Activated CD4-positive, alpha-beta memory T cell treated with anti-CD3 and anti-CD28 coated beads for 36 hours (primary cell): Measurements from ENCODE around the gene CDK17. TPM values are rescaled to one million over a fixed set of nuclear protein-coding genes. Genes with fewer than 3 reads are reported as not detected.
A peak's percentile ranks its signal among the peaks of the same experiment; 100 is the strongest.

Experiments used
- CTCF ChIA-PET: fragments of 350-600 bp; sonication (Branson Sonifier 250); formaldehyde crosslinking; loops from one replicate; lab custom pipeline; 2021; ENCODE audit warnings: antibody characterized with exemption, inconsistent platforms; lab: Charles Lee
- POLR2A ChIA-PET: fragments of 350-600 bp; sonication (Branson Sonifier 250); formaldehyde crosslinking; loops from one replicate; lab custom pipeline; 2021; ENCODE audit warnings: antibody characterized with exemption; lab: Charles Lee
- DNase-seq: peaks from one replicate; pipeline ENCODE4 v3.0.0-alpha.2; 2020
- H3K27ac Mint-ChIP-seq: one replicate; pipeline ENCODE4 v1.8.0; 2021; ENCODE audit warnings: mixed read lengths
- H3K27me3 Mint-ChIP-seq: one replicate; pipeline ENCODE4 v1.8.0; 2021; ENCODE audit warnings: mixed read lengths
- H3K36me3 Mint-ChIP-seq: one replicate; pipeline ENCODE4 v1.8.0; 2021; ENCODE audit warnings: mixed read lengths
- H3K4me1 Mint-ChIP-seq: one replicate; pipeline ENCODE4 v1.8.0; 2021; ENCODE audit warnings: low read depth, mixed read lengths
- H3K4me3 Mint-ChIP-seq: one replicate; pipeline ENCODE4 v1.8.0; 2021; ENCODE audit warnings: mild to moderate bottlenecking, mixed read lengths
- H3K9me3 Mint-ChIP-seq: one replicate; pipeline ENCODE4 v1.8.0; 2021; ENCODE audit warnings: mixed read lengths
- intact Hi-C: fragments of 100-400 bp; cut with micrococcal nuclease; formaldehyde crosslinking; loops from one replicate; pipeline ENCODE4 v1.15.1; 2023
- total RNA-seq, 2 experiments: library from RNA; stranded (reverse); gene quantifications; one replicate each; pipeline ENCODE4 v1.2.3, GENCODE V29; 2021

Gene CDK17
- total RNA-seq, 2 experiments from 2014 or later = 34.5 to 35.7 TPM

DNA sequence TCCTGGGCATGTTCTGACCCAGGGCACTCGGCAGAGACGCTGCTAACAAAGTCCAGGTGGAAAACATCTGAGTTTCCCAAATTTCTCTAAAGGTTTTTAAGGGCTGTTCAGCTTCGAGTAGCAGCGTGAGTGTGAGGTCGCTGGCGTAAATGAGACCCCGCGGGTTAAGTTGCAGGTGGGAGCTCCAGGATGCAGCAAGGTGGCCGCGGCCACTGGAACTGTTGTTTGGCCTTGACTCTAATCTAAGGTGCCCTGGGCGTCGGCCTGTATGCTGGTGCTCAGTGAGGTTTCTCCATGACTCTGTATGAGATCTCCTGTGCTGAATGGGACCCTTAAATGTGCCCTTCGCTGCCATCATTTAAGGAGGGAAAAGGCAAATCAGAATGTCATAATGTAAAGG is 155.4 kb downstream of the CDK17 start:
- no peaks in the 10 kb centered on the region for H3K27me3 Mint-ChIP-seq
- ChIA-PET POLR2A (no interaction called here), CTCF (no interaction called here)
- no peak overlapping the region for H3K4me3 Mint-ChIP-seq
- DNase-seq = no peak
- no peaks in the 10 kb centered on the region for H3K9me3 Mint-ChIP-seq
- peaks cover 55% of the 10 kb centered on the region for H3K4me1 Mint-ChIP-seq
- peaks cover 31% of the 10 kb centered on the region for H3K36me3 Mint-ChIP-seq
- H3K27ac Mint-ChIP-seq = no peak overlapping the region
- intact Hi-C loops = no loop called here

DNA sequence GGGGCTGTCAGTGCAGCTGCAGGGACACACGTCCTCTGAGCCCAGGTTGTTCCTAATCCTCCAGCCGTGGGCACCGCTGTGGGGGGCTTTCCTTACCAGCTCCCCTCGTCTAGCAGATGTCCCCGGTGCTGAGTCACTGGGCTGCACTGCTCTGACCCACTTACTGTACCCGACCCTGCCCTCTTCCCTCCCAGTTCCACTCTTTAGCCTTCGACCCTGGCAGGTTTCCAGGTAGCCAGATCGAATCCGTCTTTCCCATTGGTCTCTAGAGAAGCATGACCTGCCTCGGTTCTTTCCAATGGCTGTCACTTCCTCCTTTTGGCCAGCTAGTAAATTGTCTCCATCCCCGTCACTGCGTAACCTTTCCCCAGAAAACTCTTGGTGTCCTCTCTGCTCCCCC is 157.6 kb downstream of the CDK17 start:
- intact Hi-C loops = loop anchor here (1.0 kb wide), 1 partner anchor 159 kb away; no protein-coding TSS in a partner anchor
- Mint-ChIP-seq H3K4me3 (no peak overlapping the region), H3K27me3 (no peaks in the 10 kb centered on the region), H3K36me3 (peaks cover 19% of the 10 kb centered on the region), H3K27ac (peak overlapping the region; percentile 61), H3K4me1 (peaks cover 57% of the 10 kb centered on the region), H3K9me3 (no peaks in the 10 kb centered on the region)
- ChIA-PET CTCF (interaction anchor here (0.6 to 1.4 kb wide), 4 partner anchors 9 to 274 kb away, joined by 3 to 5 read pairs (median 3); no protein-coding TSS in a partner anchor), POLR2A (interaction anchor here (1.2 kb wide), 1 partner anchor 12 kb away, joined by 3 read pairs; no protein-coding TSS in a partner anchor)
- peak; percentile 11 for DNase-seq

DNA sequence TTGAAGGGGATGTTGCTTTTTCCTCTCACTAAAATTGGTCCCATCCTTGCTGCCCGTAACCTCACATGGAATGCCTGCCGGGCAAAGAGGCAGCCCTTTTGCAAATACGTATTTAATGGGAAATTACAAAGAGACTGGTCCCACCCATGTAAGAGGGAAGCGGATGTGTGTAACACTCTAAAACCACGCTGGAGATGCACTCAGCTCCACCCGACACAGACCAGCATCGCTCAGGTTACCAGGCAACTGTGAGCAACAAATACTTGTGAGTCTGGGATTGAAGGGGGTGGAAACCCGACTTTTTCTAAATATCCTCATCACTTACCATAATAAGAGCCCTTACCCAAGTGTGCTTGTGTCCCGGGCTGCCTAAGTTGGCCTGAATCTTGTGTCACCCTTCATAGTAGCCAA is 158.4 kb downstream of the CDK17 start:
- H3K27ac Mint-ChIP-seq = peak overlapping the region; percentile 29
- H3K4me3 Mint-ChIP-seq = peak overlapping the region; percentile 18
- ChIA-PET POLR2A (interaction anchor here (1.2 kb wide), 1 partner anchor 13 kb away, joined by 3 read pairs; no protein-coding TSS in a partner anchor), CTCF (interaction anchor here (1.1 to 1.4 kb wide), 3 partner anchors 10 to 29 kb away, joined by 3 to 5 read pairs (median 3); no protein-coding TSS in a partner anchor)
- peak; percentile 80 for DNase-seq
- H3K9me3 Mint-ChIP-seq = no peaks in the 10 kb centered on the region
- H3K4me1 Mint-ChIP-seq = peaks cover 59% of the 10 kb centered on the region
- H3K27me3 Mint-ChIP-seq = no peaks in the 10 kb centered on the region
- intact Hi-C loops = loop anchor here (1.0 kb wide), 1 partner anchor 159 kb away; no protein-coding TSS in a partner anchor
- H3K36me3 Mint-ChIP-seq = peaks cover 14% of the 10 kb centered on the region

- Mint-ChIP-seq H3K9me3 (no peaks in the 10 kb centered on the region), H3K36me3 (peaks cover 13% of the 10 kb centered on the region), H3K27ac (peak overlapping the region; percentile 29), H3K4me1 (peaks cover 61% of the 10 kb centered on the region), H3K4me3 (peak overlapping the region; percentile 18), H3K27me3 (no peaks in the 10 kb centered on the region)
- intact Hi-C loops = no loop called here
- ChIA-PET CTCF (no interaction called here), POLR2A (interaction anchor here (1.2 kb wide), 1 partner anchor 13 kb away, joined by 3 read pairs; no protein-coding TSS in a partner anchor)
- no peak for DNase-seq
Measured at GRCh38 chr12:96241431-96241830, 158.8 kb downstream of the CDK17 start.

DNA sequence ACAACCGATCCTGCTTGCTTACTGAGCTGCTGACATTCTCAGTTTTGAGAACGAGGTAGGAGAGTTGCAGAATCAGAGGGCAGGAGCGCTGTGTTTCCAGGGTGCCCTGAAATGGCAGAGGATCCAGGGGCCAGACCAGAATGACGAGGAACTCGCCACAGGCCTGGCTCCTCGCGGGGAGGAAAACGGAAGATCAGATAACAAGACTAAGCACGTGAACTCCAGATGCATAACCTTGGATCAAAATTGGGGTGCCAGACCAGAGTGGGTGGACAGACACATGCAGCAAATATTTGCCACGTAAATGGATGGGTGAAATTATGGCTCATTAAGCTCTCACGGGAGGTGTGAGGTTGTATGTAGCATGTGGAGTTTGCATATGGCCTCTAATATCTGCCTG is 159.6 kb downstream of the CDK17 start:
- POLR2A ChIA-PET = no interaction called here
- DNase-seq = no peak
- CTCF ChIA-PET = no interaction called here
- H3K4me3 Mint-ChIP-seq = no peak overlapping the region
- no peak overlapping the region for H3K27ac Mint-ChIP-seq
- intact Hi-C loops = no loop called here
- H3K27me3 Mint-ChIP-seq = no peaks in the 10 kb centered on the region
- peaks cover 18% of the 10 kb centered on the region for H3K36me3 Mint-ChIP-seq
- no peaks in the 10 kb centered on the region for H3K9me3 Mint-ChIP-seq
- H3K4me1 Mint-ChIP-seq = peaks cover 68% of the 10 kb centered on the region

GRCh38 chr12:96239711-96240635 is 160.3 kb downstream of the CDK17 start:
- intact Hi-C loops = no loop called here
- Mint-ChIP-seq H3K36me3 (peaks cover 21% of the 10 kb centered on the region), H3K27me3 (no peaks in the 10 kb centered on the region), H3K4me3 (no peak overlapping the region), H3K27ac (no peak overlapping the region), H3K9me3 (no peaks in the 10 kb centered on the region), H3K4me1 (peaks cover 74% of the 10 kb centered on the region)
- DNase-seq = no peak
- CTCF ChIA-PET = no interaction called here
- POLR2A ChIA-PET = interaction anchor here (1.1 kb wide), 1 partner anchor 159 kb away, joined by 4 read pairs; no protein-coding TSS in a partner anchor

GRCh38 chr12:96238336-96239047 is 161.7 kb downstream of the CDK17 start:
- no peak overlapping the region for H3K4me3 Mint-ChIP-seq

DNA sequence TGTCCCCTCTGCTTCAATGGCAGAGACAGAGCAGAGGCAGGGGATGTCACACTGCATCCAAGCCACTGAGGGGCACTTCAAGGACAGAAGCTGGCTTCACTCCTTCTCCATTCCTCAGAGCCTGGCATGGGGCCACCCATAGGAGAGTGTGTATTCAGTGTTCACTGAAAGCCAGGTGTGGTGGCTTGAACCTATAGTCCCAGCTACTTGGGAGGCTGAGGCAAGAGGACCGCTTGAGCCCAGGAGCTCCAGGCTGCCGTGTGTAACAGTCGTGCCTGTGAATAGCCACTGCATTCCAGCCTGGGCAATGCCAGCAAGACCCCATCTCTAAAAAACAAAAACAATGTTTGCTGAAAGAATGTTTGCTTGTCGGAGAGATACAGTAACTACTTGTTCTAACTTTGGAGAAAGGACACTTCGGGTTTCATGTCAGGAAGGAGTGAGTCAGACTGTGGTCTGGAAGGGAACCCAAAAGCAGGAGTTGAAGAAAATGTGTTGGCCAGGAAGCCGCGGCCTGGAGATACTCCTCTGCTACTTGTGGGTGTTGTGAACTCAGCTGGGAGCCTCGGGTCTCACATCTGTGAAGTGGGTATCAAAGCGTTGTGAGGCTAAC is 162.7 kb downstream of the CDK17 start:
- H3K27ac Mint-ChIP-seq = peak overlapping the region; percentile 66
- H3K4me1 Mint-ChIP-seq = peaks cover 78% of the 10 kb centered on the region
- H3K27me3 Mint-ChIP-seq = no peaks in the 10 kb centered on the region
- peak overlapping the region; percentile 18 for H3K4me3 Mint-ChIP-seq
- H3K36me3 Mint-ChIP-seq = peaks cover 15% of the 10 kb centered on the region
- intact Hi-C loops = no loop called here
- H3K9me3 Mint-ChIP-seq = no peaks in the 10 kb centered on the region
- DNase-seq = peak; percentile 79
- ChIA-PET POLR2A (interaction anchor here (1.0 to 2.0 kb wide), 4 partner anchors 29 to 161 kb away, joined by 3 to 6 read pairs (median 4); no protein-coding TSS in a partner anchor), CTCF (interaction anchor here (0.7 to 1.8 kb wide), 6 partner anchors 21 to 279 kb away, joined by 3 to 6 read pairs (median 4); partner anchors contain the start of gene CDK17)

More at GRCh38 chr12:96238336-96239047, 161.7 kb downstream of the CDK17 start:
- ChIA-PET CTCF (interaction anchor here (1.2 to 1.8 kb wide), 3 partner anchors 22 to 177 kb away, joined by 4 to 8 read pairs (median 6); no protein-coding TSS in a partner anchor), POLR2A (interaction anchor here (0.7 to 2.0 kb wide), 5 partner anchors 17 to 238 kb away, joined by 3 to 6 read pairs (median 3); no protein-coding TSS in a partner anchor)
- Mint-ChIP-seq H3K9me3 (no peaks in the 10 kb centered on the region), H3K27me3 (no peaks in the 10 kb centered on the region), H3K27ac (peak overlapping the region; percentile 66), H3K4me1 (peaks cover 86% of the 10 kb centered on the region), H3K36me3 (peaks cover 21% of the 10 kb centered on the region)
- intact Hi-C loops = no loop called here
- DNase-seq = no peak

DNA sequence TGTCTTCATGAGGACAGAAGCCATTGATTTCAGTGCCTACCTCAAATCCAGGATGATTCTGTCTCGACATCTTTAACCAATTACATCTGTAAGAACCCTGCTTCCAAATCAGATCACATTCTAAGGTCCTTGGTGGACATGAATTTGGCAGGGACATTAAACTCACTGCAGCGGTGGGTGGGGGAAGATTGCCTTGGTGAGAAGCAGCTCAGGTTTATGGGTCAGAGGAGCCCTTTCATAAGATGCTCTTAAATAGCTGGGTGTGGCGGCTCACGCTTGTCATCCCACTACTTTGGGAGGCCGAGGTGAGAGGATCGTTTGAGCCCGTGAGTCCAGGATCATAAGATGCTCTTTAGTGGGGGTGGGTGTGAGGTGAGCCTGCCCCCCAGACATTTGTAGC is 163.2 kb downstream of the CDK17 start:
- Mint-ChIP-seq H3K9me3 (no peaks in the 10 kb centered on the region), H3K4me3 (no peak overlapping the region), H3K27ac (peak overlapping the region; percentile 66), H3K36me3 (peaks cover 16% of the 10 kb centered on the region), H3K27me3 (no peaks in the 10 kb centered on the region), H3K4me1 (peaks cover 73% of the 10 kb centered on the region)
- CTCF ChIA-PET = interaction anchor here (1.0 to 1.8 kb wide), 4 partner anchors 22 to 209 kb away, joined by 3 to 6 read pairs (median 6); partner anchors contain the start of gene CDK17
- POLR2A ChIA-PET = interaction anchor here (1.0 to 2.0 kb wide), 3 partner anchors 29 to 60 kb away, joined by 3 to 6 read pairs (median 5); no protein-coding TSS in a partner anchor
- DNase-seq = no peak
- intact Hi-C loops = no loop called here

DNA sequence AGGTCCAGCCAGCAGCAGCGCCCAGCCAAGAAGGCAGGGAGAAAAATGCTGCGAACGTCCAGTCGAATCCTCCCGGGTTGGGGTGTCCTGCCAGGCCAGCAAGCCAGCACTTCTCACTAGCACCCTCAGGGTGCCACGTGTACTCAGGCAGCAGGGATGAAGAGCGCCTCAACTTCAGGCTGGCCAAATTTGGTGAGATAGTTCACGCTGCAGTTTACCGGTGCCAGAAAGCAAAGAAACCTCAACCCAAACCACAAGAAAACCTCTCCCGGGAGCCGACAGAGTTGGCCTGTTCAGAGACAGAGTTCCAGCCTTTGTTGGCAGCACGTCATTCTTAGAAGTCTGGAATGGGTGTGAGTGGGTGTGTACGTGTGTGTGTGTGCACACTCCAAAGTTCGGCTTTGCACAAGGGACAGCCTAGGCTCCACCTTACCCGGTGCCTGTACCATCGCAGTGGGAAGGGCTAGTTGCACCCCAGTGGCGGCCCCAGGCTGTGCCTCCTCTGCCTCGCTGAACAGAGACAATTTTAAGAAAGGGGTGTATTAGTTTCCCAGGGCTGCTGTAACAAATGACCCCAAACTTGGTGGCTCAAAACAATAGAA is 163.9 kb downstream of the CDK17 start:
- peak; percentile 40 for DNase-seq
- Mint-ChIP-seq H3K36me3 (peaks cover 20% of the 10 kb centered on the region), H3K27ac (peak overlapping the region; percentile 18), H3K27me3 (no peaks in the 10 kb centered on the region), H3K4me1 (peaks cover 71% of the 10 kb centered on the region), H3K4me3 (no peak overlapping the region), H3K9me3 (no peaks in the 10 kb centered on the region)
- ChIA-PET CTCF (interaction anchor here (1.5 to 1.8 kb wide), 2 partner anchors 164 to 175 kb away, joined by 5 to 6 read pairs; partner anchors contain the start of gene CDK17), POLR2A (interaction anchor here (1.6 kb wide), 1 partner anchor 59 kb away, joined by 5 read pairs; no protein-coding TSS in a partner anchor)
- intact Hi-C loops = no loop called here

GRCh38 chr12:96235484-96235826 is 164.8 kb downstream of the CDK17 start:
- no peak overlapping the region for H3K4me3 Mint-ChIP-seq
- peaks cover 63% of the 10 kb centered on the region for H3K4me1 Mint-ChIP-seq
- no peaks in the 10 kb centered on the region for H3K9me3 Mint-ChIP-seq
- ChIA-PET CTCF (no interaction called here), POLR2A (no interaction called here)
- DNase-seq = no peak
- no peak overlapping the region for H3K27ac Mint-ChIP-seq
- H3K27me3 Mint-ChIP-seq = no peaks in the 10 kb centered on the region
- intact Hi-C loops = no loop called here
- H3K36me3 Mint-ChIP-seq = peaks cover 20% of the 10 kb centered on the region
